Stomach (tissue), 4 donors: ENCODE measurements around the gene STRBP.

Experiments used
- CTCF ChIP-seq, 7 experiments: fragments of 450-650 bp in 4 of 7; fragments of 200-600 bp in 3 of 7; sonication (generic) in 3 of 7; IDR thresholded peaks; one replicate each; pipeline ENCODE4 v1.5.1; 2016 to 2019; ENCODE audit warnings: antibody characterized with exemption in 7 of 7, control low read depth in 2 of 7, mild to moderate bottlenecking in 1 of 7
- EP300 ChIP-seq: sonication (generic); formaldehyde crosslinking; IDR thresholded peaks from one replicate; pipeline ENCODE4 v1.6.1; 2017; ENCODE audit warnings: antibody characterized with exemption
- POLR2A ChIP-seq, 4 donors: fragments of 450-650 bp; IDR thresholded peaks; one replicate each; pipeline ENCODE4 v1.6.1; 2016; ENCODE audit warnings: antibody characterized with exemption in 4 of 4, control low read depth in 2 of 4, mild to moderate bottlenecking in 1 of 4, moderate library complexity in 1 of 4
- POLR2AphosphoS5 ChIP-seq, 3 donors: sonication (generic); formaldehyde crosslinking; IDR thresholded peaks; one replicate each; pipeline ENCODE4 v1.6.1; 2016; ENCODE audit warnings: antibody characterized with exemption in 3 of 3

DNA sequence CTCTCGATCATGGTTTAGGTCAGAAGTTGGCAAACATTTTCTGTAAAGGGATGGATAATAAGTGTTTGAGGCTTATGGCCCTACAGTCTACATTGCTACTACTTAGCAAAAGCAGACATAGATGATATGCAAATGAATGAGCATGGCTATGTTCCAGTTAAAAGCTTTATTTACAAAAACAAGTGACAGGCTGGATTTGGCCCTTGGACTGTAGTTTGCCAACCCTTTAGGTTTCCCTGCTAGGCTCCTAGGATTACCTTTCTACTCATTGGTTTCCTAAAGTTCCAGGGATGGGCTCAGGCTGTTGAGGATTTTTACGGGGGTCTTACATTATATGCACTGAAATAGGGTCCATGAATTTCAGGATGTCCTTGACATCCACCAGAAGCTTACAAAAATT is 177.4 kb downstream of the STRBP start:
- no peak for TF ChIP-seq CTCF (IDR thresholded peaks at IDR 0.05)
- no peak for TF ChIP-seq POLR2A (IDR thresholded peaks at IDR 0.05)
- TF ChIP-seq POLR2AphosphoS5 (IDR thresholded peaks at IDR 0.05), result no peak
- no peak for TF ChIP-seq EP300
